ENCODE results near the gene ADAM22. TPM values are rescaled to one million over a fixed set of nuclear protein-coding genes. Genes with fewer than 3 reads are reported as not detected.

ADAM22 gene
- total and polyA plus RNA-seq, 2 of the 4 experiments (the other 2 are of a cell fraction): 0.03 to 0.18 TPM

DNA sequence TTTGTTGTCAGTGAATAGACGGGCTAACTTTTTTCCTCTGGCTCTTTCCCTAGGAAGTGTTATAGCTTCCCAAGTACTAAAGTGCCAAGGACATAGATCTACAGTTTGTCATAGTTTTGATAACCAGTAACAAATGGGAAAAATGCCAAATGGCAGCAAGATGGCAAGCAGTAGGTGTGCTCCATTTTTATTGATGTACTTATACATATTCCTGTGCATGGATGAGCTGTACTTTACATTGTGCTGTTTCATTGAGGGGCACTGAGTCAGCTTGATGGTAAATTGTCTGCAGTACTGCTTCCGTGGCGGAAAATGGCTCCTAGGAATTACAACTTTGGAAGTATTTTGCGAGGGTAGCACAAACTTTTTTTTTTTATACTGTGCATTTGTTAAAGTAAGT is 7.1 kb downstream of the ADAM22 start:
- H3K56ac ChIP-seq (ENCODE audit: extremely low read depth, insufficient read depth, low read length): no peak overlapping the region
- POLR2A ChIA-PET (ENCODE audit: unreplicated experiment): no interaction called here
- dilution Hi-C loops (cut with HindIII; ENCODE audit: low sequenced_read_pairs, unreplicated experiment): no loop called here

More for the DNA sequence above, 7.1 kb downstream of the ADAM22 start:
- H4K20me1 ChIP-seq (ENCODE audit: insufficient read depth, low read length): no peaks in the 10 kb centered on the region
- no peak overlapping the region for H4K8ac ChIP-seq (ENCODE audit: low read depth in 2 of 2, low read length in 2 of 2)
- no peak overlapping the region for H3K14ac ChIP-seq (replicated peaks; ENCODE audit: low read depth, low read length)
- H3K79me1 ChIP-seq (ENCODE audit: low read depth in 1 of 2, low read length in 2 of 2): no peaks in the 10 kb centered on the region
- no peak for TF ChIP-seq MAZ (IDR thresholded peaks at IDR 0.05; ENCODE audit: borderline replicate concordance, low read depth, low read length)
- TF ChIP-seq RAD21 (IDR thresholded peaks at IDR 0.05; ENCODE audit: low read length): no peak
- TF ChIP-seq, protein P1, sequence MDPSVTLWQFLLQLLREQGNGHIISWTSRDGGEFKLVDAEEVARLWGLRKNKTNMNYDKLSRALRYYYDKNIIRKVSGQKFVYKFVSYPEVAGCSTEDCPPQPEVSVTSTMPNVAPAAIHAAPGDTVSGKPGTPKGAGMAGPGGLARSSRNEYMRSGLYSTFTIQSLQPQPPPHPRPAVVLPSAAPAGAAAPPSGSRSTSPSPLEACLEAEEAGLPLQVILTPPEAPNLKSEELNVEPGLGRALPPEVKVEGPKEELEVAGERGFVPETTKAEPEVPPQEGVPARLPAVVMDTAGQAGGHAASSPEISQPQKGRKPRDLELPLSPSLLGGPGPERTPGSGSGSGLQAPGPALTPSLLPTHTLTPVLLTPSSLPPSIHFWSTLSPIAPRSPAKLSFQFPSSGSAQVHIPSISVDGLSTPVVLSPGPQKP (IDR thresholded peaks at IDR 0.05; ENCODE audit: borderline replicate concordance, low read depth, low read length): no peak
- no peak for TF ChIP-seq BHLHE40 (IDR thresholded peaks at IDR 0.05; ENCODE audit: low read depth, low read length)
- no peak for TF ChIP-seq POLR2A (IDR thresholded peaks at IDR 0.05; ENCODE audit: low read depth, low read length)
- no peak for TF ChIP-seq SMC3 (IDR thresholded peaks at IDR 0.05; ENCODE audit: low read depth, low read length)
- no peak for TF ChIP-seq MXI1 (IDR thresholded peaks at IDR 0.05; ENCODE audit: borderline replicate concordance, low read depth, low read length)
- no peak for TF ChIP-seq RCOR1 (IDR thresholded peaks at IDR 0.05; ENCODE audit: insufficient replicate concordance, low read length)
- DNase-seq: no peak
- no peaks in the 10 kb centered on the region for H3K9me1 ChIP-seq (ENCODE audit: insufficient read depth, low read length)
- no peaks in the 10 kb centered on the region for H3K4me1 ChIP-seq (ENCODE audit: control insufficient read depth, insufficient read depth, low read length)
- H2BK15ac ChIP-seq (ENCODE audit: low read depth, low read length): no peak overlapping the region
- no peak for ATAC-seq (ENCODE audit: low read depth)
- no peak overlapping the region for H3K9ac ChIP-seq (ENCODE audit: low read depth, low read length)
- no peak overlapping the region for H3K4me2 ChIP-seq (ENCODE audit: low read depth, low read length)
- no peak overlapping the region for H4K5ac ChIP-seq (ENCODE audit: low read depth, low read length)
- no peak overlapping the region for H2BK120ac ChIP-seq (ENCODE audit: low read depth, low read length)
- no peak overlapping the region for H2AK9ac ChIP-seq (replicated peaks; ENCODE audit: low read depth, low read length, poor library complexity)
- intact Hi-C loops (cut with micrococcal nuclease) (no loop called here), in situ Hi-C loops (cut with MboI; ENCODE audit: low sequenced_read_pairs) (no loop called here)
- H3K36me3 ChIP-seq (ENCODE audit: control insufficient read depth, insufficient read depth, low read length): no peaks in the 10 kb centered on the region
- no peak overlapping the region for H3K27ac ChIP-seq (ENCODE audit: insufficient read depth, low read length)
- CTCF ChIA-PET: no interaction called here
- H3K23ac ChIP-seq (ENCODE audit: low read depth, low read length): no peak overlapping the region
- no peak overlapping the region for H3K18ac ChIP-seq (ENCODE audit: low read depth, low read length)
- H3K9me3 ChIP-seq (ENCODE audit: control insufficient read depth, insufficient read depth, low read length): no peaks in the 10 kb centered on the region
- no peak overlapping the region for H2AK5ac ChIP-seq (ENCODE audit: low read depth, low read length)
- H3K4ac ChIP-seq (ENCODE audit: low read depth, low read length): no peak overlapping the region
- no peaks in the 10 kb centered on the region for H3K27me3 ChIP-seq (ENCODE audit: control insufficient read depth, insufficient read depth, low read length)
- H3K4me3 ChIP-seq (ENCODE audit: insufficient read depth, low read depth, low read length): no peak overlapping the region
- no TSS peak for BruUV-seq (replicated peaks)
- no peak overlapping the region for H4K91ac ChIP-seq (ENCODE audit: insufficient read depth, low read depth, low read length)
- no peak overlapping the region for H2AFZ ChIP-seq (replicated peaks; ENCODE audit: low read length, poor library complexity)
- WGBS, 2 experiments (ENCODE audit: extremely low coverage in 2 of 2, insufficient read length in 1 of 2): no CpG with 5 or more reads among the region's 4 CpGs
- H2BK20ac ChIP-seq (ENCODE audit: low read depth, low read length): no peak overlapping the region
- no peak overlapping the region for H2BK5ac ChIP-seq (ENCODE audit: low read depth, low read length, poor library complexity, severe bottlenecking)

All from IMR-90 (cell line).